DOHH2 (cell line): Measurements from ENCODE around the gene IL1RAP.

ENCODE experiments used
- H3F3A ChIP-seq: fragments of 200-600 bp; sonication (generic), shearing (Covaris generic); 2 replicates; pipeline ENCODE4 v1.6.0; 2016; ENCODE audit warnings: antibody characterized with exemption, mild to moderate bottlenecking; ENCODE audit not compliant: control insufficient read depth, insufficient read depth
- H3K27ac ChIP-seq: fragments of 200-600 bp; sonication (generic); 2 replicates; pipeline ENCODE4 v1.5.1; 2014; ENCODE audit warnings: low read depth, mild to moderate bottlenecking, low read length, moderate library complexity
- H3K27me3 ChIP-seq: fragments of 200-600 bp; sonication (generic); 2 replicates; pipeline ENCODE4 v1.6.1; 2014; ENCODE audit warnings: mild to moderate bottlenecking, low read length, mixed read lengths; ENCODE audit not compliant: control insufficient read depth
- H3K36me3 ChIP-seq: fragments of 200-600 bp; sonication (generic); 2 replicates; pipeline ENCODE4 v1.6.1; 2014; ENCODE audit warnings: mild to moderate bottlenecking, low read length, moderate library complexity, mixed read lengths; ENCODE audit not compliant: control insufficient read depth
- H3K4me1 ChIP-seq: fragments of 200-600 bp; sonication (generic); 2 replicates; pipeline ENCODE4 v1.6.1; 2014; ENCODE audit warnings: mild to moderate bottlenecking, low read length, mixed read lengths; ENCODE audit not compliant: control insufficient read depth
- H3K4me2 ChIP-seq: fragments of 200-600 bp; sonication (generic); 2 replicates; pipeline ENCODE4 v1.6.0; 2014; ENCODE audit warnings: mild to moderate bottlenecking, low read length, moderate library complexity
- H3K4me3 ChIP-seq: fragments of 200-600 bp; sonication (generic); 2 replicates; pipeline ENCODE4 v1.5.1; 2014; ENCODE audit warnings: mild to moderate bottlenecking, low read length, mixed read lengths
- H3K79me2 ChIP-seq: fragments of 200-600 bp; sonication (generic); 2 replicates; pipeline ENCODE4 v1.6.1; 2014; ENCODE audit warnings: mild to moderate bottlenecking, low read length, mixed read lengths; ENCODE audit not compliant: control insufficient read depth
- H3K9me2 ChIP-seq: fragments of 200-600 bp; sonication (generic); replicated peaks from 2 replicates; pipeline ENCODE4 v1.6.1; 2014; ENCODE audit warnings: mild to moderate bottlenecking, low read length, mixed read lengths; ENCODE audit not compliant: control insufficient read depth
- H3K9me3 ChIP-seq: fragments of 200-600 bp; sonication (generic); 2 replicates; pipeline ENCODE4 v1.6.1; 2014; ENCODE audit warnings: antibody characterized with exemption, low read length, mixed read lengths; ENCODE audit not compliant: control insufficient read depth, insufficient read depth
- H4K20me1 ChIP-seq: fragments of 200-600 bp; sonication (generic); 2 replicates; pipeline ENCODE4 v1.6.0; 2014; ENCODE audit warnings: low read depth, mild to moderate bottlenecking, antibody characterized with exemption, low read length, moderate library complexity; ENCODE audit not compliant: control insufficient read depth, insufficient read depth
- EZH2phosphoT487 ChIP-seq: fragments of 200-600 bp; sonication (generic); IDR thresholded peaks from 2 replicates; pipeline ENCODE4 v1.6.1; 2017; ENCODE audit warnings: borderline replicate concordance, mild to moderate bottlenecking, antibody characterized with exemption, low read length, moderate library complexity, mixed read lengths
- TF ChIP-seq, protein P1 (sequence below): fragments of 200-600 bp; sonication (generic); IDR thresholded peaks from one replicate; pipeline ENCODE4 v1.5.1; 2014; ENCODE audit warnings: antibody characterized with exemption, mild to moderate bottlenecking, low read depth, low read length; ENCODE audit not compliant: poor library complexity, severe bottlenecking

Gene IL1RAP

DNA sequence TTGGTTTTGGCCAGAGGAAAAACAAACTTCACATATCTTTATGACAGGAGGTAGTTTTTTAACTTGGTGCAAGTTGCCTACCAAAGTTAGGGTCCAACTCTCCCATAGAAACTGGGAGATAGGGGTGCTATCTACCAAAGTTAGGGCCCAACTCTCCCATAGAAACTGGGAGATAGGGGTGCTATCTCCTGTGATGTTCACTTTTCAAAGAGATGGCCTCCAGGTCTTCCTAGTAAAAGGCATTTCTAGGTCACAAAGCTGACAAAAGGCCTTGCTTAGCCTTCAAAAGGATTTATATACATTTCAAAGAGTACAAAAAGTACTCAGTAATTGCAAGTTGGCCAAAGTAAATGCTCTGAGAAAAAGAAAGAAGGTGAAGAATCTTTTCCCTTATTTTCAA, 27.1 kb downstream of the IL1RAP start:
- no peaks in the 10 kb centered on the region for H3K36me3 ChIP-seq
- H3K9me2 ChIP-seq, result no peaks in the 10 kb centered on the region
- H3F3A ChIP-seq, result no peaks in the 10 kb centered on the region
- TF ChIP-seq, protein P1, sequence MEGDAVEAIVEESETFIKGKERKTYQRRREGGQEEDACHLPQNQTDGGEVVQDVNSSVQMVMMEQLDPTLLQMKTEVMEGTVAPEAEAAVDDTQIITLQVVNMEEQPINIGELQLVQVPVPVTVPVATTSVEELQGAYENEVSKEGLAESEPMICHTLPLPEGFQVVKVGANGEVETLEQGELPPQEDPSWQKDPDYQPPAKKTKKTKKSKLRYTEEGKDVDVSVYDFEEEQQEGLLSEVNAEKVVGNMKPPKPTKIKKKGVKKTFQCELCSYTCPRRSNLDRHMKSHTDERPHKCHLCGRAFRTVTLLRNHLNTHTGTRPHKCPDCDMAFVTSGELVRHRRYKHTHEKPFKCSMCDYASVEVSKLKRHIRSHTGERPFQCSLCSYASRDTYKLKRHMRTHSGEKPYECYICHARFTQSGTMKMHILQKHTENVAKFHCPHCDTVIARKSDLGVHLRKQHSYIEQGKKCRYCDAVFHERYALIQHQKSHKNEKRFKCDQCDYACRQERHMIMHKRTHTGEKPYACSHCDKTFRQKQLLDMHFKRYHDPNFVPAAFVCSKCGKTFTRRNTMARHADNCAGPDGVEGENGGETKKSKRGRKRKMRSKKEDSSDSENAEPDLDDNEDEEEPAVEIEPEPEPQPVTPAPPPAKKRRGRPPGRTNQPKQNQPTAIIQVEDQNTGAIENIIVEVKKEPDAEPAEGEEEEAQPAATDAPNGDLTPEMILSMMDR, result no peak
- no peak for TF ChIP-seq EZH2phosphoT487
- no peak overlapping the region for H3K27ac ChIP-seq
- no peaks in the 10 kb centered on the region for H3K27me3 ChIP-seq
- no peaks in the 10 kb centered on the region for H3K9me3 ChIP-seq
- H3K4me3 ChIP-seq, result no peak overlapping the region
- no peak overlapping the region for H3K4me2 ChIP-seq
- H3K79me2 ChIP-seq, result no peaks in the 10 kb centered on the region
- no peaks in the 10 kb centered on the region for H4K20me1 ChIP-seq
- no peaks in the 10 kb centered on the region for H3K4me1 ChIP-seq

DNA sequence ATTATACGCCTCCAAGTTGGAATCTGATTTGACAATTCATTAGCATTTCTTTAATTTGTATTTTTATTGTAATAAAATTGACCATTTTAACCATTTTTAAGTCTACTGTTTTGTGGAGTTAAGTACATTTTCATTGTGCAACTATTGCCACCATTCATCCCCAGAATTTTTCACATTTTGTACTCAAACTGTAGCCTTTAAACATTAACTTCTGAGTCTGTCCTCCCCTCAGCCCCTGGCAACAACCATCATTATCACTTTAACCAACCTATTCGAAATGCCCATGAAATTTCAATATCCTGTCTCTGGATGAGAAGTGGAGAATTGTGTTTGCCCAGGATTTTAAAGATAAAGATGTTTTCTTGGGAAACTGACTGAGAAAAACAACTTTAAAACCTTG, 27.7 kb downstream of the IL1RAP start:
- Histone ChIP-seq H4K20me1 (no peaks in the 10 kb centered on the region), H3K27me3 (no peaks in the 10 kb centered on the region), H3K79me2 (no peaks in the 10 kb centered on the region), H3K4me1 (no peaks in the 10 kb centered on the region), H3K4me3 (no peak overlapping the region), H3K9me3 (no peaks in the 10 kb centered on the region), H3K27ac (no peak overlapping the region), H3F3A (no peaks in the 10 kb centered on the region), H3K36me3 (no peaks in the 10 kb centered on the region), H3K9me2 (no peaks in the 10 kb centered on the region), H3K4me2 (no peak overlapping the region)
- no peak for TF ChIP-seq EZH2phosphoT487
- TF ChIP-seq, protein P1, result no peak

DNA sequence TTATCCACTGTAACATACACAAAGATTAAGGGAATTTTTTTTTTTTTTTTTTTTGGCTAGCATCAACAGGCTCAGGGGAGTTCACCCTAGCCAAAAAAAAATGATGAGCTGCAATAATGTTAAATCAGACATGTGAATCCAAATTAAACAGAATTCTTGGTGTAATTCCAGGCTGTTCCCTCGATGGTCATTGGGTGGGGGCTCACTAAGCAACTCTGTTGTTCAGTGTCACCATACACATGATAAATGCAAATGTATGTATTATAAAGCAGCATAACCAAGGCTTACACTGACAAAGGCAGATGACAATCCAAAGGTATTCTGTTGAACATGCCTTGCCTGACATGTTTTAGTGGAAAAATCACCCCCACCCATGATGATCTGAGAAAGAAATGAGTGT, 29.0 kb downstream of the IL1RAP start:
- Histone ChIP-seq H3K27ac (no peak overlapping the region), H3K4me2 (no peak overlapping the region), H3K9me3 (no peaks in the 10 kb centered on the region), H4K20me1 (no peaks in the 10 kb centered on the region), H3K9me2 (no peaks in the 10 kb centered on the region), H3K79me2 (no peaks in the 10 kb centered on the region), H3F3A (no peaks in the 10 kb centered on the region), H3K27me3 (no peaks in the 10 kb centered on the region), H3K4me3 (no peak overlapping the region), H3K4me1 (no peaks in the 10 kb centered on the region), H3K36me3 (no peaks in the 10 kb centered on the region)
- TF ChIP-seq EZH2phosphoT487, result no peak
- TF ChIP-seq, protein P1, result no peak

DNA sequence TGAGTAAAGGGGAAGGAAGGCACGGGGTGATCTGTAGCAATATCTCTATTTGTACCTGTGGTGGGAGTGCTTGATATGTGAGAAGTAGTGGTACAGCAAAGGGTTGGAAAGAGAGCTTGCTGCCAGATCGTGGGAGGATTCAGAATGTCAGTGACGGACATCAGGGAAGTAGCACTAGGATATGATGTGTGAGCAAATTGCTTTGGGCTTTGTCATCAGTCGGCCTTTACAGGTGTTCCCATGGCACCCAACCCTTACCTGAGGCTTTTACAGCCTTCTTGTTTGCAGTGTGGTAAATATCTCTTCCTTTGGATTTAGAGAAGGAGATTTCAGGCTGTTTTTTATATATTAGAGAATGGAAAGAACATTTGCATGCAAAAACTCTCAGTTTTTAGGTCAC, 29.8 kb downstream of the IL1RAP start:
- Histone ChIP-seq H3K27me3 (no peaks in the 10 kb centered on the region), H3K27ac (no peak overlapping the region)

More for the DNA sequence above, 29.8 kb downstream of the IL1RAP start:
- Histone ChIP-seq H3K4me1 (no peaks in the 10 kb centered on the region), H3F3A (no peaks in the 10 kb centered on the region), H3K79me2 (no peaks in the 10 kb centered on the region), H3K9me2 (no peaks in the 10 kb centered on the region), H3K9me3 (no peaks in the 10 kb centered on the region), H4K20me1 (no peaks in the 10 kb centered on the region), H3K4me2 (no peak overlapping the region), H3K4me3 (no peak overlapping the region), H3K36me3 (no peaks in the 10 kb centered on the region)
- TF ChIP-seq, protein P1, result no peak
- no peak for TF ChIP-seq EZH2phosphoT487
